GM21619 (cell line): ENCODE data around the gene HMG20B.
"Not testable (repeated sequence)": the region's sequence is repeated elsewhere in the genome, so short reads cannot be mapped to it uniquely, and the experiment has no call there.

Source experiments
- ATAC-seq: cut with Tn5 transposase; IDR thresholded peaks from one replicate; pipeline ENCODE4 v1.9.1; 2021; ENCODE audit not compliant: unreplicated experiment

HMG20B gene

DNA sequence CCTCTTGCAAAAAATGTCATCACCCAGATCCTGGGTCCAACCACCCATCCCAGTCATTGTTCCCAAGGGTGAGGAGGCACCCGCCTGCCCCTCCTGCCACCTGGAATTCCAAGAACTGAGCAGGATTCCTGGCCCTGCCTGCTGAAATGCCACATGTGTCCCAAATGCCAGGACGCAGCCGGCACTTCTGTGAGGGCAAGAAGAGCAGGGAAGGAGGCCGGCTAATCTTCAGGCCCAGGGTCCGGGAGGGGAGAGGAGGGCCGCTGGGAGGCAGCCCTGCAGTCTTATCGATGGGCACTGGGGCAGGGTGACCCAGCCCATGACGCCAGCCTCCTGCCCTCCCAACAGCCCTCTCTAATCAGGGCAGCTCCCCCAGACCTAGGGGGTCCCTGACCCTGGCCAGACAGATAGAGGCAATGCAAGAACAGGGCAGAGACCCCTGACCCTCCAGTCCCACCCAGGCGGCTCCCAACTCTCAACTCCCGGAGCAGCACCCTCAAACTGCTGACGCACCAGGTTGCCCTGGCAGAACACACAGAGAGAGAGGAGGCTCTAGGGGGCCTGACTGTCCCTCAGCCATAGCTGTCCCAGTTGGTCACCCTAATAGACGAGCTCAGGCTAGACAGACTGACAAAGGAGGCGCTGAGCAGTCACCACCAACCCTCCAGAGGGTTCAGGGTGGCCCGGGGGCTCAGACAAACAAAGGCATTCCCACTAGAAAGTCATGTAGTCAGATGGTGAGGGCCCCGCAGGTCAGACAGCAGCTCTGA, 16.9 kb upstream of the HMG20B start:
- ATAC-seq: no peak

DNA sequence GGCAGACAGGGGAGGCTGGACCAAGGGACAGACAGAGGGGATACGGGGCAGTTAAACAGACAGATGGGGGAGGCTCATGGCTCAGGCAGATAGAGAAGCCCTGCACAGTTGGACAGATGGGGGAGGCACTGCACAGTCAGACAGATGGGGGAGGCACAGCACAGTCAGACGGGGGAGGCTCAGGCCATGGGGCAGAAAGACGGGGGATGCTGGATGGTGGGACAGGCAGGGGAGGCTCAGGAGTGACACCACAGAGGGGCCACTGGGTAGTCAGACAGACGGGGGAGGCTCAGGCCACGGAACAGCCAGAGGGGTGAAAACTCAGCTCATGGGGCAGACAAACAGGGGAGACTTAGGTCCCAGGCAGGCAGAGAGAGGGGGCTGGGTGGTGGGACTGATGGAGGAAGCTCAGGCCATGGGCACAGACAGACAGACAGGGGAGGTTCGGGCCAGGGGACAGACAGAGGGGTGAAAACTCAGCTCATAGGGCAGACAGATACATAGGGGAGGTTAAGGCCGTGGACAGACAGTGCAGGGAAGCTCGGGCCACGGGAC, 16.2 kb upstream of the HMG20B start:
- ATAC-seq: no peak

DNA sequence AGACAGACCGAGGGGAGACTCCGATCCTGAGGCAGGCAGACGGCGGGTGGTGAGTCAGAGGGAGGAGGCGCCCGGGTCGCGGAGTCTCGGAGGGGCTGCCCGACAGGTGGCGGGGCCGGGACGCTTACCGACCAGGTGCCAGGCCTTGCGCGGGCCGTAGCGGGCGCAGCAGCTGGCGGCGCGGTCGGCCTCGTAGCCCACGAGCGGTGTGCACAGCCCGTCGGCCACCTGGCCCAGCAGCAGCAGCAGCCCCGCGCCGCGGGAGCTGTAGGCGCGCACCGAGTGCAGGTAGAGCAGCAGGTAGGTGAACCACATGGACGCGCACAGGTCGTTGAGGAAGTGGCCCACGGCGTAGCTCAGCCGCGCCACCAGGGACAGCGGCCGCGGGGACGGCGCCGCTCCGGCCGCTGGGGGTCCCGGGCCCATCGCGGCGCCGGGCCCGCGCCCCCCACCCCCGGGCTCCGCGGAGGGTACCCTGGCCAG, 15.7 kb upstream of the HMG20B start:
- ATAC-seq: peak; percentile 12

DNA sequence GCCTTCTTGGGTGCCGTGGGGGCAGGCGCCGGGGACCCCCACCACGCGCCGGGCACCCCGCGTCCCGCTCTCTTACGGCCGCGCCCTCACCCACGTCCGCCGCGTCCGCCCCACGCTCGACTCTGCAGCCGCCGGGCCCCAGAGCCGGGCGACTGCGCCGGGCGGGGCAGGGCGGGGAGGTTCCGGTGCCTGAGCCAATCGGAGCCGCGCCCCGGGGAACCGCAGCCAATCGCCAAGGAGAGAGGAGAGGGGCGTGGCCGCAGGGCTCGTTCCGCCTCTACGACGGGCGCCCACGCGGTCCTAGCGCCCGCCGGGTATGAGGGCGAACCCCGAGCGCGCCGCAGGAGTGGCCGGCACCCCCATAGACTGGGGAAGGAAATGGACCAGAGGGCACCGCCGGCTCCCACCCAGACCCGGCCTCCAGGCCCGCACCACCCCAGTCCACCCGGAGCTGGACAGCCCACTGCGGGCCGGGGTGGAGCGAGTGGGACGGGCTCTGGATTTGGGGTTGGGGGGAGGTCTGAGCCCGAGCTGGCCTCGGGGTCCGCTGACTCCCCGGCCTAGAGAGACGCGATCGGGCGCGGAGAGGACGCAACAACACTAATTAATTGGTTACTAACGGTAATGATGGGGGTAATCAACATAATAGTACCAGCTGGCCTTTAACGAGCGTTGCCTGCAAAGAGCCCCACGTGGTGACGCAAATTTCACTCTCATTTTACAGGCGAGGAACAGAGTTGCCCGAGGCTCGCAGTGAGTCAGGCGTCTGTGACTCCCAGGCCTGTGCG, 15.1 kb upstream of the HMG20B start, which contains the start of gene MFSD12:
Gene MFSD12 (minus strand): TSS at position 126 of the 788 bp plus-strand sequence. CDS start 183 bp downstream, outside the sequence.
- peak; percentile 80 for ATAC-seq

DNA sequence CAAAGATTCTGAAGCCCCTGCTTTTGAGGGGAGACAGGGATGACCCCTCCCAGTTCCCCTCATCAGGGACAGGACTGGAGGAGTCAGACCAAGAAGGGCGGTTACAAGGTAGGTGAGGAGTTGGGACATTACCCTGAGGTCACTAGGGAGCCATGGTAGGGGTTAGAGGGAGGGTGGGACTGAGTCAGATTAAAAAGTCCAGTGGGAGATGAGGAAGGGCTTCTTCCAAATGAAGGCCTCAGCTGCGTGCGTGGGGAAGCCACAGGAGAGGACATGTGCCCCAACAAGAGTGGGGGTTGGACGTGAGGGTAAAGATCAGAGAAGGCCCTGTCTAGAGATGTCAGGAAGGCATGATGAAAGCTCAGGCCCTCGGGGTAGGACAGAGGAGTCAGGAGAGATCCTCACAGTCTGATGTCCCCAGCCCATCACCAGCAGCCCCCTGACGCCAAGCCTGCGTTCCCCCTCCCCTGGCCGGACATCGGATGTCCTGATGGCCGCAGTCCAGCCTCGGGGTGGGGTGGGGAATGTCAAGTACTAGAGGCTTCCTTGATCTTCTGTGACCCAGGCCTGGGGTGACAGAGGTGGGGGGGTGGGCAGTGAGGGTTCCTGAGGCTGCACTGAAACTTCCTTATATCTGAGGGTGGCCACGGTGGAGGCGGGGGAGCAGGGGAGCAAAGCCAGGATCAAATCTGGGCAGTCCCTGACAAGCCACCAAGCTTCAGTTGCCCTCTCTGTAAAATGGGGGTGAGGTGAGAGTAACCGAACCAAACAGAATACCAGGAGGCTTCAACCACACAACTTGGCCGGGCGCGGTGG, 8.8 kb upstream of the HMG20B start:
- ATAC-seq: no peak

DNA sequence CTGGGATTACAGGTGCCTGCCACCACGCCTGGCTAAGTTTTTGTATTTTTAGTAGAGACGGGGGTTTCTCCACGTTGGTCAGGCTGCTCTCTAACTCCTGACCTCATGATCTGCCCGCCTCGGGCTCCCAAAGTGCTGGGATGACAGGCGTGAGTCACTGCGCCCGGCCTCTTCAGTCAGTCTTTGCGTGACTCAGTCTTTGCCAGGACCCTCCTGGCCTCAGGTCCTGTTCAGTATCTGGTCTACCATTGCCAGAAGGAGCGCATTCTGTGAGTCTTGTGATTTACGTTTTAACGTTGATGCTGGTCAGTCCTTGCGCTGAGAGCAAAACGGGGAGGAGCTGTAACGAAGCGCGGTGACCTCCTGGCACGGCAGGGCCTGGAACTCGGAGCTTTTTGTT, 7.6 kb upstream of the HMG20B start:
- ATAC-seq: no peak

DNA sequence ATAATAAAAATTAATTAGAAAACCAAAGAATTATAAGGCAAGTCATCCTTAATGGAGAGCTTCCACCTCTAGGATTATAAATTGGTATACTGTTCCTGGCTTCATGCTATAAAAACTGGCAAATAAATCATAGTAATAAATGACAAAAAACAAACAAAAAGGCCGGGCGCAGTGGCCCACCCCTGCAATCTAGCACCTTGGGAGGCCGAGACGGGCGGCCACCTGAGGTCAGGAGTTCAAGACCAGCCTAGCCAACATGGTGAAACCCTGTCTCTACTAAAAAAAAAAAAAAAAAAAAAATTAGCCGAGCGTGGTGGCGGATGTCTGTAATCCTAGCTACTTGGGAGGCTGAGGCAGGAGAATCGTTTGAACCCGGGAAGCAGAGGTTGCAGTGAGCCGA, 2.7 kb upstream of the HMG20B start:
- ATAC-seq: not testable (repeated sequence)

DNA sequence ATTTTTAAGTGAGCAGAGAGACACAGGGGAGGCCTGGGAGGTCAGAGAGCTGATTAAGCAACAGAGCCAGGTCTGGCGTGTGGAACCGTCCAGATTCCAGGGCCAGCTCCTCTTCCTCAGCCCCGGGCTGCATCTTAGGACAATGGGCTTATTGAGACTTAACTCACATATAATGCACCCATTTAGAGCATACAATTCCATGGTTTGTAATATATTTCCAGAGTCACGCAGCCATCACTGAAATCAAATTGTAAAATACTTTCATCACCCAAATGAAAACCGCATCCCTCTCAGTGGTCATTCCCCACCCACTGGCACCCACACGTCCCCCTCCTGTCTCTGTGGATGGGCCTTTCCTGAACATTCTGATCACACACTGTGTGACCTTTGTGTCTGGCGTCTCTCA, 2.1 kb upstream of the HMG20B start:
- no peak for ATAC-seq

DNA sequence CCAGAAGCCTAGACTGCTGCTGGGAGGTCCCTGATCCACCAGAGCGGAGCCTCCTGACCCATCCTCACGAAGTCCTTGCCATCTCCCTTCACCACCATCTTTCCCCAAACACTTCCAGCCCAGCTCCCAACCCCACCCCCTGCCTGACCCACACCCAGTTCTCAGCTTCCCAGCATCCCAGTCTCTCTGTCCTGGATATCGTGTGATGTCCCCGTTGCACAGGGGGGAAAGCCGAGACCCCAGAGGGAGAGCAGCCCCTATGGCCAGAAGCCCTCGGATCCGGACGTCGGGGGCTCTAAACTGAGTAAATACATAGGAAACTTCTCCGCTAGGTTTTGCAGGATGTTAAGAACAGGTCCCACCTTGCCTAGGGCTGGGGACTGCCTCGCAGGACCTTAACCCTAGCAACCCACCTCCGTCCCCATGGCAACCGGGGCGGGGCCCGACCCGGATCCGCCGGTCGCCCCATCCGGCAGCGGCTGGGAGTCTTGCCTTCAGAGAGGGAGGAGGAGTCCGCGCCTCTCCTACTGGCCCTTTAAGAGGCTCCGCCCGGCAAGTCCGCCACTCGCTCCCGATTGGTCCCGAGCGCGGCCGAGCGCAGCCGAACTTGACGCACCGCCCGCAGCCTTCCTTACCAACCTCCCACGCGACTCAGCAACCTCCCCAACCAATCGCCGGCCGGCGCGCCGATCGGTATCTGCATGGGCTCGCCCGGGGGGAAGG, 451 bp upstream of the HMG20B start:
- ATAC-seq: peak; percentile 92

DNA sequence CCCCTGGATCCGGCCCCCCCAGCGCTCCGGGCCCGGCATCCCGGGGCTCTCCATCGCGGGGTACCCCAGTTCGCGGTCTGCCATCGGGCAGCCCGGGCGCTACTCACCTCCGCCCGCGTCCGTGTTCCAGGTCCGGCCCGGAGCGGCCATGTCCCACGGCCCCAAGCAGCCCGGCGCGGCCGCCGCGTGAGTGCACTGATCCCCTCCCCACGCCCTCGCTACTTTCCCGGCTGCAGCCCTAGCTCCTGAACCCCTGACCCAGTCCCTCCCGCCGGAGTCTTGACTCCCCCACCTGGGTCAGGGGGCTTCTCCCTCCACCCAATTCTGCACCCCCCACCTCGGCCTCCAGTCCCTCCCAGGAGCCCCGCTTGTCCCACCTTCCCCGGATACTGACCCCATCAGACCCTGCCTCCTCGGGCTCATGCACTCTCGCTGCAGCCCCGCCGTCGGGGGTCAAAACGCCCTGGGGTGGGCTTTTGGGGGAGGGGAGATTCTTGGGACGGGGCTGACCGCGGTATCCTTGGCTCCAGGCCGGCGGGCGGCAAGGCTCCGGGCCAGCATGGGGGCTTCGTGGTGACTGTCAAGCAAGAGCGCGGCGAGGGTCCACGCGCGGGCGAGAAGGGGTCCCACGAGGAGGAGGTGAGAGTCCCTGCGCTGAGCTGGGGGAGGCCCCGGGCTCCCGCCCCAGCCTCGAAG, 566 bp downstream of the HMG20B start:
- peak; percentile 3 for ATAC-seq

DNA sequence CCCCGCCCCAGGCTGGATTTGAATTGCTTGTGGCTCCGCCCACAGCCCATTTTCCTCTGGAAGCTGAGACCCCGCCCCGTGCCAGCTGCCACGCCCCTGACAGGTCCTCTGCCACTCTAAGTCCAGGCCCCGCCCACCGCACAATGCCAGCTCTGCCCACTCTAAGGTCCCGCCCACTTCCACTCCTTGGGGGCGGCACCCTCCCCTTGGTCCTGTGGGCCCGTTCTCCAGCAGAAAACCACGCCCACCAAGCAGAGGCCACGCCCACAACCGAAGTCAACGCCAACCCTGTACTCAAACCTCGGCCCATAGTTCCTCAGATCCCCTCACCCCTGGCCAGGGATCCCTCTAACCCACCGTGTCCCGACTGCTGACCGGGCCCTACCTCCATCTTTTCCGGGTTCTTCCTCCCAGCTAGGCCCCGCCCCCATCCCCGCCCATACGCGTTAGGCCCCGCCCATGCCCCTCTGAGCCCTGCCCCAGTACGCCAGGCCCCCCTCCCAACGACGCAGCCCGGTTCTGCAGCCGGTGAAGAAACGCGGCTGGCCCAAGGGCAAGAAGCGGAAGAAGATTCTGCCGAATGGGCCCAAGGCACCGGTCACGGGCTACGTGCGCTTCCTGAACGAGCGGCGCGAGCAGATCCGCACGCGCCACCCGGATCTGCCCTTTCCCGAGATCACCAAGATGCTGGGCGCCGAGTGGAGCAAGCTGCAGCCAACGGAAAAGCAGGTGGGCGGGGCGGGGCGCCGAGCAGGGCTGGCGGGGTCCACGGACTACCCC, 1.3 kb downstream of the HMG20B start:
- no peak for ATAC-seq

DNA sequence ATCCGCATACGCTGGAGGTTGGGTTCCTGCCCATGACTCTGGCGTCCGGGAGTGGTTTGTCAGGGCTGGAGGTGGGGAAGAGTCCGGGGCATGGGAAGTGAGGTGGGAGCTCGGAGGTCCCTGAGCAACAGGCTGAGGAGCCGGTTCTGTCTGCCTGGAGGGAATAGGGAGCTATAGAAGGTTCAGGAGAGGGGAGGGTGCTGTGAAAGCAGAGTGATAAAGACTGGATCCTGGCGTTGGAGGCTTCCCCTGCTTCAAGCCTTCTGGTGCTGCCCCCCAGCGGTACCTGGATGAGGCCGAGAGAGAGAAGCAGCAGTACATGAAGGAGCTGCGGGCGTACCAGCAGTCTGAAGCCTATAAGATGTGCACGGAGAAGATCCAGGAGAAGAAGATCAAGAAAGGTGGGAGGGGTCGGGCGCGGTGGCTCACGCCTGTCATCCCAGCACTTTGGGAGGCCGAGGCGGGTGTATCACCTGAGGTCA, 2.6 kb downstream of the HMG20B start:
- no peak for ATAC-seq

DNA sequence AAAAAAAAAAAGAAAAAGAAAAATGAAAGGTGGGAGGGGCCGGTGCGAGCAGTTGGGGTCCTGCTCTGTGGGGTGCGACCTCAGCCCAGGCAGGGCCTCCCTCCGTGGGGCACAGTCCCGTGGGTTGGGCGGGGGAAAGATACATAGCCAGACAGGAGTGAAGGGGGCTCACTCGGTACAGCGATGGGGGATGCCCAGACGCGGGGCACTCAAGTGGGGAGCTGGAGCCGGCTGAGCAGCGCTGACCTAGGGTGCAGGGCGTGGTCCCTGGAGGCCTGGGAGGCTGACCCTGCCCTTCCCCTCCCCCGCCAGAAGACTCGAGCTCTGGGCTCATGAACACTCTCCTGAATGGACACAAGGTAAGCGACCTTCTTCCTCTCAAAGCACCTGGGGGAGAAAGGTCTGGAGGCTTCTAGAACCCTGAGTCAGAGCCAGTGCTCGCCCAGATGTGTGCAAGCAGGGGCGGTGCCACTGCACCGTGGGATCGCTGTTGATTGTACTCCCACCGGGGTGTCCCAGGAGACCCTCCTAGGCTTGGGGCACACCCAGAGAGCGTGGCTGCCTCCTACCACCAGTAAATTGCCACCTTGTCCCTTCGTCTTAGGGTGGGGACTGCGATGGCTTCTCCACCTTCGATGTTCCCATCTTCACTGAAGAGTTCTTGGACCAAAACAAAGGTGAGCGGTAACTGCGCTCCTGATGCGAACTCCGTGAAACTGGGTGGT, 3.4 kb downstream of the HMG20B start:
- ATAC-seq: no peak

DNA sequence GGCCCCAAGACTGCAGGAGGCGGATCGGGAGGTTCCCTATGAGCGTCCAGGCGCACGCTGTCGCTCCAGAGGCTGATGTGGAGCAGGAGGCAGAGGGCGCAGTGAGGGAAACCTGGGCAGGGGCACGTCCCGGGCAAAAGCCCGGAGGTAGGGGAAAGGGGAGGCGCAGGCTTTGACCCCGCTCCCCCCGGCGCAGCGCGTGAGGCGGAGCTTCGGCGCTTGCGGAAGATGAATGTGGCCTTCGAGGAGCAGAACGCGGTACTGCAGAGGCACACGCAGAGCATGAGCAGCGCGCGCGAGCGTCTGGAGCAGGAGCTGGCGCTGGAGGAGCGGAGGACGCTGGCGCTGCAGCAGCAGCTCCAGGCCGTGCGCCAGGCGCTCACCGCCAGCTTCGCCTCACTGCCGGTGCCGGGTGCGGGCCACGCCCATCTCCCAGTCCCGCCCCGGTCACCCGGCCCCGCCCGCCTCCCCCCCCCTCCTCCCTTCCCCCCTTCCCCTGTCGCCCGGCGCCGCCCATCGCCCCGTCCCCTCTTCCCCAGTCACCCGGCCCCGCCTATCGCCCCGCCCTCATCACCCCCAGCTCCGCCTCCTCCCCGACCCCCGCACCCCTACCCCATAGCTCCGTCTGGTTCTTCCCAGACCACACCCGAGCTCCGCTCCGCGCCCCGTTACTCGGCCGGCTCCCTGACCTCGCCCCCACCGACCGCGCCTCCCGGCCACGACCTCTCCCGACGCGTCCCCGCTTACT, 4.1 kb downstream of the HMG20B start:
- ATAC-seq: no peak

DNA sequence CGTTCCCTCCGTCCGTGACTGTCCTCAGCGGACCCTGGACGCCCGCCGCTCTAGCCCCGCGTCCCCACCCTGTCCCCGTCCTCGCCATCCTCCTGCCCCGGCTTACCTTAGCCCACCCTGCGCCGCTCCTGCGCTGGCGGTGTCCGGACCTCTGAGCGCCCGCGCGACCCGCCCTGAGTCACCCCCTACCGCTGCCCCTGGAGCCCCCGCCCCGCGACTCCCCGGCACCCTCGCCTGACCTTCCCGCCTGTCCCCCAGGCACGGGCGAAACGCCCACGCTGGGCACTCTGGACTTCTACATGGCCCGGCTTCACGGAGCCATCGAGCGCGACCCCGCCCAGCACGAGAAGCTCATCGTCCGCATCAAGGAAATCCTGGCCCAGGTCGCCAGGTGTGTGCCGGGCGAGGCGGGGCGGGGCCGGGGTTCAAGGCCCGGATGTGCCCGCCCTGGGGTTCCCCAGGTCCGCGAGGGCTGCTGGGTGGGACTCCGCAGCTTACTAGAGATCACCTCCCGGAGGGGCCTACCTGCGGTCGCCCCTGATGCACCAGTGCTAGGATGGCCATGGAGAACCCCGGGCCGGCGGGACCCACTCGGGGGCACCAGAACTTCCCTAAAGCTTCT, 5.1 kb downstream of the HMG20B start:
- no peak for ATAC-seq

DNA sequence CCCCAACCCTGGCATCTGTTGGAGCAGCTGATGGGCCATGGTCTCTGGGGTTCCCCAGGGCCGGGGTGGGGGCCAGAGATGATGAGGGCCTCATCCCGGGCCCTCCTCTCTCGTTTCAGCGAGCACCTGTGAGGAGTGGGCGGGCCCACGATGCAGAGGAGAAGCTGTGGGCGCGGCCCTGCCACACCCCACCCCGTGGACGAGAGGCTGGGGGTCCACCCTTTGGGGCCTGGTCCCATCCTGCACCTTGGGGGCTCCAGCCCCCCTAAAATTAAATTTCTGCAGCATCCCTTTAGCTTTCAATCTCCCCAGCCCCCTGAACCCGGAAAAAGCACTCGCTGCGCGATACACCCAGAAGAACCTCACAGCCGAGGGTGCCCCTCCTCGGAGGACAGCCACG, 5.6 kb downstream of the HMG20B start:
- ATAC-seq: no peak
